Osteoblast (primary cell): ENCODE results near the gene HS1BP3. TPM values are rescaled to one million over a fixed set of nuclear protein-coding genes. Genes with fewer than 3 reads are reported as not detected.

Source experiments
- DNase-seq: peaks from one replicate; pipeline ENCODE4 v3.0.0; 2011; ENCODE audit warnings: low spot score, mixed read lengths; ENCODE audit not compliant: insufficient read length; ENCODE audit errors: missing footprints
- H2AFZ ChIP-seq: 2 replicates; pipeline ENCODE4 v1.6.0; 2011; ENCODE audit warnings: mild to moderate bottlenecking, low read length
- H3K27ac ChIP-seq: 2 replicates; pipeline ENCODE4 v1.5.1; 2011; ENCODE audit warnings: mild to moderate bottlenecking, low read depth, low read length, moderate library complexity
- H3K27me3 ChIP-seq: 2 replicates; pipeline ENCODE4 v1.6.0; 2012; ENCODE audit warnings: mild to moderate bottlenecking, control low read depth, inconsistent platforms, low read length, moderate library complexity; ENCODE audit not compliant: insufficient read depth
- H3K36me3 ChIP-seq: 2 replicates; pipeline ENCODE4 v1.5.1; 2011; ENCODE audit warnings: mild to moderate bottlenecking, low read length, control low read depth, moderate library complexity; ENCODE audit not compliant: insufficient read depth
- H3K4me1 ChIP-seq: 2 replicates; pipeline ENCODE4 v1.5.1; 2011; ENCODE audit warnings: mild to moderate bottlenecking, low read length, control low read depth, moderate library complexity; ENCODE audit not compliant: insufficient read depth
- H3K4me2 ChIP-seq: 2 replicates; pipeline ENCODE4 v1.6.0; 2011; ENCODE audit warnings: mild to moderate bottlenecking, low read length; ENCODE audit not compliant: insufficient read depth
- H3K4me3 ChIP-seq: fragments of 200-600 bp; sonication (generic); 3 replicates; pipeline ENCODE4 v1.5.1; 2012; ENCODE audit warnings: mild to moderate bottlenecking, low read length, inconsistent platforms; ENCODE audit not compliant: insufficient read depth
- H3K79me2 ChIP-seq: 2 replicates; pipeline ENCODE4 v1.6.0; 2012; ENCODE audit warnings: mild to moderate bottlenecking, low read length, control low read depth, inconsistent platforms; ENCODE audit not compliant: insufficient read depth
- H3K9me3 ChIP-seq: 2 replicates; pipeline ENCODE4 v1.5.1; 2011; ENCODE audit warnings: low read depth, low read length, control low read depth
- H4K20me1 ChIP-seq: 2 replicates; pipeline ENCODE4 v1.6.0; 2012; ENCODE audit warnings: mild to moderate bottlenecking, low read length, control low read depth; ENCODE audit not compliant: insufficient read depth
- CTCF ChIP-seq: IDR thresholded peaks from 2 replicates; pipeline ENCODE4 v1.5.1; 2011; ENCODE audit warnings: mild to moderate bottlenecking, low read depth, low read length, moderate library complexity; ENCODE audit errors: extremely low read depth
- total RNA-seq: library from RNA; depleted of rRNA; stranded (reverse); fragments of >200 nt; gene quantifications from 2 replicates; pipeline ENCODE4 v1.2.3, GENCODE V29; 2012

Gene HS1BP3
- total RNA-seq, 1 donor = 47.8 TPM

GRCh38 chr2:20633794-20634506 lies 16.9 kb downstream of the HS1BP3 start:
- no peak overlapping the region for H2AFZ ChIP-seq
- H3K4me2 ChIP-seq = no peak overlapping the region
- no peak overlapping the region for H3K4me3 ChIP-seq
- no peak overlapping the region for H3K27ac ChIP-seq
- H3K36me3 ChIP-seq = peaks cover 8% of the 10 kb centered on the region
- DNase-seq = peak; percentile 39
- no peaks in the 10 kb centered on the region for H3K79me2 ChIP-seq
- no peaks in the 10 kb centered on the region for H4K20me1 ChIP-seq
- peaks cover 12% of the 10 kb centered on the region for H3K4me1 ChIP-seq
- TF ChIP-seq CTCF = no peak
- H3K9me3 ChIP-seq = no peaks in the 10 kb centered on the region
- no peaks in the 10 kb centered on the region for H3K27me3 ChIP-seq

GRCh38 chr2:20633001-20633400 lies 17.9 kb downstream of the HS1BP3 start:
- Histone ChIP-seq H3K36me3 (peaks cover 7% of the 10 kb centered on the region), H3K4me1 (peaks cover 12% of the 10 kb centered on the region), H2AFZ (no peak overlapping the region)

GRCh38 chr2:20632446-20632990 lies 18.4 kb downstream of the HS1BP3 start:
- Histone ChIP-seq H3K27ac (no peak overlapping the region), H3K79me2 (no peaks in the 10 kb centered on the region), H3K27me3 (no peaks in the 10 kb centered on the region), H2AFZ (no peak overlapping the region), H3K4me2 (no peak overlapping the region), H3K4me1 (peaks cover 12% of the 10 kb centered on the region), H3K36me3 (peaks cover 4% of the 10 kb centered on the region), H3K9me3 (no peaks in the 10 kb centered on the region), H4K20me1 (no peaks in the 10 kb centered on the region), H3K4me3 (no peak overlapping the region)
- no peak for TF ChIP-seq CTCF
- peak; percentile 53 for DNase-seq

More at GRCh38 chr2:20633001-20633400, 17.9 kb downstream of the HS1BP3 start:
- peak; percentile 54 for DNase-seq
- TF ChIP-seq CTCF = no peak
- no peaks in the 10 kb centered on the region for H3K79me2 ChIP-seq
- no peaks in the 10 kb centered on the region for H4K20me1 ChIP-seq
- H3K9me3 ChIP-seq = no peaks in the 10 kb centered on the region
- no peak overlapping the region for H3K4me2 ChIP-seq
- H3K27ac ChIP-seq = no peak overlapping the region
- no peak overlapping the region for H3K4me3 ChIP-seq
- H3K27me3 ChIP-seq = no peaks in the 10 kb centered on the region

- Histone ChIP-seq H3K36me3 (no peaks in the 10 kb centered on the region), H3K4me3 (no peak overlapping the region), H3K4me1 (peaks cover 12% of the 10 kb centered on the region), H3K79me2 (no peaks in the 10 kb centered on the region), H4K20me1 (no peaks in the 10 kb centered on the region), H3K9me3 (no peaks in the 10 kb centered on the region), H3K27me3 (no peaks in the 10 kb centered on the region), H3K27ac (no peak overlapping the region), H3K4me2 (no peak overlapping the region), H2AFZ (no peak overlapping the region)
- DNase-seq = no peak
- no peak for TF ChIP-seq CTCF
These were observed 19.1 kb downstream of the HS1BP3 start for GRCh38 chr2:20631617-20632307.
